Fibroblast of the aortic adventitia (primary cell): Measurements from ENCODE around the gene VEGFB. TPM values are rescaled to one million over a fixed set of nuclear protein-coding genes. Genes with fewer than 3 reads are reported as not detected.

ENCODE experiments used
- DNase-seq: peaks from one replicate; pipeline ENCODE4 v3.0.0-alpha.2; 2010; ENCODE audit warnings: low read depth
- H3K4me3 ChIP-seq: 2 replicates; pipeline ENCODE4 v1.5.1; 2011; ENCODE audit warnings: low read depth, mild to moderate bottlenecking, control low read depth, low read length, moderate library complexity
- total RNA-seq: library from RNA; depleted of rRNA; stranded (reverse); fragments of >200 nt; gene quantifications from 2 replicates; pipeline ENCODE4 v1.2.3, GENCODE V29; 2012; ENCODE audit warnings: low replicate concordance
- TF ChIP-seq, protein P1 (sequence below): IDR thresholded peaks from 2 replicates; pipeline ENCODE4 v1.5.1; 2011; ENCODE audit warnings: mild to moderate bottlenecking, low read length, control low read depth, inconsistent platforms; ENCODE audit not compliant: insufficient read depth

VEGFB gene
- total RNA-seq, 1 donor = 37.5 TPM

- no peak overlapping the region for H3K4me3 ChIP-seq
- TF ChIP-seq, protein P1, sequence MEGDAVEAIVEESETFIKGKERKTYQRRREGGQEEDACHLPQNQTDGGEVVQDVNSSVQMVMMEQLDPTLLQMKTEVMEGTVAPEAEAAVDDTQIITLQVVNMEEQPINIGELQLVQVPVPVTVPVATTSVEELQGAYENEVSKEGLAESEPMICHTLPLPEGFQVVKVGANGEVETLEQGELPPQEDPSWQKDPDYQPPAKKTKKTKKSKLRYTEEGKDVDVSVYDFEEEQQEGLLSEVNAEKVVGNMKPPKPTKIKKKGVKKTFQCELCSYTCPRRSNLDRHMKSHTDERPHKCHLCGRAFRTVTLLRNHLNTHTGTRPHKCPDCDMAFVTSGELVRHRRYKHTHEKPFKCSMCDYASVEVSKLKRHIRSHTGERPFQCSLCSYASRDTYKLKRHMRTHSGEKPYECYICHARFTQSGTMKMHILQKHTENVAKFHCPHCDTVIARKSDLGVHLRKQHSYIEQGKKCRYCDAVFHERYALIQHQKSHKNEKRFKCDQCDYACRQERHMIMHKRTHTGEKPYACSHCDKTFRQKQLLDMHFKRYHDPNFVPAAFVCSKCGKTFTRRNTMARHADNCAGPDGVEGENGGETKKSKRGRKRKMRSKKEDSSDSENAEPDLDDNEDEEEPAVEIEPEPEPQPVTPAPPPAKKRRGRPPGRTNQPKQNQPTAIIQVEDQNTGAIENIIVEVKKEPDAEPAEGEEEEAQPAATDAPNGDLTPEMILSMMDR = no peak
- DNase-seq = no peak
These were observed 14.1 kb upstream of the VEGFB start for GRCh38 chr11:64220271-64220670.

DNA sequence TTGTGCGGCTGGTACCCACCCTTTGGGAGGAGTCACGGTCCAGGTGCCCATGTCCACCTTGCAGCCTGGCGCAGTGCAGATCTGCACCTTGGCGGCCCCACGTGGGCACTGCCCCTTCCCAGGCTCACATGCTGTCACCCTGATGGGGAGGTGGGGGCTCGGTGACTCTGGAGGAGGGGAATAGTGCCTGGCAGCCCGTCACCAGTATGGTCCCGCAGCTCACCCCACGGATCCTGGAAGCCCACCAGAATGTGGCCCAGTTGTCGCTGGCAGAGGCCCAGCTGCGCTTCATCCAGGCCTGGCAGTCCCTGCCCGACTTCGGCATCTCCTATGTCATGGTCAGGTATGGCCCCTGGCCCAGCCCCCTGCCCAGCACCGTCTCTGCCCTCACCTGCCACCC, 13.6 kb upstream of the VEGFB start:
- TF ChIP-seq, protein P1 = no peak
- no peak for DNase-seq

GRCh38 chr11:64222651-64223000, 11.8 kb upstream of the VEGFB start:
- no peak for DNase-seq
- TF ChIP-seq, protein P1 = no peak
- no peak overlapping the region for H3K4me3 ChIP-seq

More for the DNA sequence above, 13.6 kb upstream of the VEGFB start:
- H3K4me3 ChIP-seq = no peak overlapping the region

DNA sequence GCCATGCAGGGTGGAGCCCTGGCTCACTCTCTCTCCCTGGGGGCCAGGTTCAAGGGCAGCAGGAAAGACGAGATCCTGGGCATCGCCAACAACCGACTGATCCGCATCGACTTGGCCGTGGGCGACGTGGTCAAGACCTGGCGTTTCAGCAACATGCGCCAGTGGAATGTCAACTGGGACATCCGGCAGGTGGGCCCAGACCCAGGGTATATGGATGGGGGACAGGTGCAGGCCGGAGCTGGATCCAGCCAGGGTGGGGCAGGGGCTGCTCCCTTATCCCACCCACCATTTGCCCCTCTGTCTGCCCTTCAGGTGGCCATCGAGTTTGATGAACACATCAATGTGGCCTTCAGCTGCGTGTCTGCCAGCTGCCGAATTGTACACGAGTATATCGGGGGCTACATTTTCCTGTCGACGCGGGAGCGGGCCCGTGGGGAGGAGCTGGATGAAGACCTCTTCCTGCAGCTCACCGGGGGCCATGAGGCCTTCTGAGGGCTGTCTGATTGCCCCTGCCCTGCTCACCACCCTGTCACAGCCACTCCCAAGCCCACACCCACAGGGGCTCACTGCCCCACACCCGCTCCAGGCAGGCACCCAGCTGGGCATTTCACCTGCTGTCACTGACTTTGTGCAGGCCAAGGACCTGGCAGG, 11.3 kb upstream of the VEGFB start:
- no peak for DNase-seq
- TF ChIP-seq, protein P1 = no peak
- H3K4me3 ChIP-seq = no peak overlapping the region

GRCh38 chr11:64224151-64224890, 10.1 kb upstream of the VEGFB start:
- TF ChIP-seq, protein P1 = no peak
- no peak overlapping the region for H3K4me3 ChIP-seq
- DNase-seq = no peak

GRCh38 chr11:64224891-64225607, 9.3 kb upstream of the VEGFB start:
- TF ChIP-seq, protein P1 = no peak
- DNase-seq = no peak

More at GRCh38 chr11:64224891-64225607, 9.3 kb upstream of the VEGFB start:
- H3K4me3 ChIP-seq = peak overlapping the region; percentile 90
